ENCODE data around the gene NLN.
"Not testable (repeated sequence)": the region's sequence is repeated elsewhere in the genome, so short reads cannot be mapped to it uniquely, and the experiment has no call there.

Gene NLN

DNA sequence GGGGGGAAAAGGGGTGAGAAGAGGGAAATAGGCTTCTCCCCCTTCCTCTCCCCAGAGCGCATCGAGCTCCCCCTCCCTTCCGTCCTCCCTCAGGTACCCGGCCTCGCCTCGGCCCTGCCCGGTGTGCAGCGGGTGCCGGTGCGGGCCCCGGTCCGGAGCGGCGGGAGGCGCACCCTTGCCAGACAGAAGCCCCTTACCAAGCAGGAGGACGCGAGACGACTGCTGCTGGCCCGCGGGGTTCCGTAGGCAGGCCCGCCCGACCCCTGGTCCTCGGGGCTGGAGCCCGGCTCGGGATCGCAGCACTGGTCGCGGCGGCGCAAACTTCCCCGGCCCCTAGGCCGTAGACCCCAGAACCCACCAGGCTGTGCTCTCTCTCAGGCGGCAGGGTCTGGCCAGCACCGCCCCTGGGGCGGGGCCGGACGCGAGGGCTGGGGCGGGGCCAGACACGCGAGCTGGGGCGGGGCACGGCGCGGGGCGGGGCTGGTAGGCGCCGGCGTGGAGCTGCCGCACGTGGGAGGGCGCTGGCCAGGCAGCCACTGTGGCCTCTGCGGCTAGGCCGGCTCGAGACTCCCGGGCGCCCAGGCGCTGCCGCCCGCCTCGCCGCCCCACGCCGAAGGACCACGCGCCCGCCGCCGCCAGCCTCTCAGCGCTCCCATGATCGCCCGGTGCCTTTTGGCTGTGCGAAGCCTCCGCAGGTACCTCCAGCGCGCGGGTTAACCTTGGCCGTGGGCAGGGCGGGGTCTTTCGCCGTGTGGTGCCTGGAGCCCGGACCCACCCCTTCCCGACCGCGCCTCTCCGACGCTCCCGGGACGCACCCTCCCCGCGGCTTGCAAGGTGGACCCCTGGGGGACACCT, at the start of gene NLN, which contains the start of gene SGTB:
TSS of gene NLN (plus strand) at position 486 of the 855 bp plus-strand sequence. CDS start at position 655, 169 bp downstream.
TSS of gene SGTB (minus strand) at position 390 of the 855 bp plus-strand sequence. CDS start 1,302 bp downstream, outside the sequence.
- DNase-seq: peak; percentile 92

DNA sequence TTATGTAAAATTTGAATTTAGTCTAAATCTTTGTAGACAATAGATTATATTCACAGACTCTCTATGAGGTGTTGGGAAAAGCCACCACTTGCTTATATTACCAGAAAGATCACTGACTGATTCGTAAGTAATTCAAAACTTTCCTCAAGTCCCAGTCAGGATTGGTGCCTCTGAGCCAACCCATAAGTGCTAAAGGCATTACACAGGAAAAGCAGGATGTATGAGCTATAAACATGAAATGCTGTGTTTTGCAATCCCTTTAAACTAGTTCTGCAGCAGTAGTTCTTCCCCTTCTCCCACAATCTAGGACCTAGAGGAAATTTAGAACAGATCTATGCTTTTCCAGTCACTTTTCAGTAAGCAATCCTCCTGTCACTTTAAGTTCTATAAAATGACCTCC, 49.2 kb upstream of the NLN start:
- DNase-seq: no peak

DNA sequence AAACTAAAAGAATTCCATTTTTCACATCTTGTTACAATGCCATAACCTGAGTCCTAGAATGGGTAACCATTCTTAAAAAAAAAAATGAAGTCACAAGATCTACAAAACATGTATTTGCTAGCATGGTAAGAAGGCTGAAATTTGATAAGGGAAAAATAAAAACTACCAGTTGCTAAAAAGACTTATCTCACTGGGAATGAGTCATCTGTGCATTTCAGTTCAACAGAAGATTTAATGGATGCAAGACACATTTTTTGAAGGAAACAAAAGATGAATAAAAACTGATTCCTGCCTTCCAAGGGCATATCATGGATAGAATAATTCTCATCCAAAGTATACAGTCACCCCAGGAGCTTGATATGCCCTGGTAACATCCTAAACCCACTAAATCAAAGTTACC, 47.3 kb upstream of the NLN start:
- no peak for DNase-seq

DNA sequence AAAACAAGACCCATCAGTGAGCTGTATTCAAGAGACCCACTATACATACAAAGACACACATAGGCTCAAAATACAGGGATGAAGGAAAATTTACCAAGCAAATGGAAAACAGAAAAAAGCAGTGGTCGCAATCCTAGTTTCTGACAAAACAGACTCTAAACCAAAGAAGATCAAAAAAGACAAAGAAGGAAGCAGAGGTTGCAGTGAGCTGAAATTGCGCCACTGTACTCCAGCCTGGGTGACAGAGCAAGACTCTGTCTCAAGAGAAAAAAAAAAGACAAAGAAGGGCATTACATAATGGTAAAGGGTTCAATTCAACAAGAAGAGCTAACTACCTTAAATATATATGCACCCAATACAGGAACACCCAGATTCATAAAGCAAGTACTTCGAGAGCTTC, 45.9 kb upstream of the NLN start:
- DNase-seq: not testable (repeated sequence)

DNA sequence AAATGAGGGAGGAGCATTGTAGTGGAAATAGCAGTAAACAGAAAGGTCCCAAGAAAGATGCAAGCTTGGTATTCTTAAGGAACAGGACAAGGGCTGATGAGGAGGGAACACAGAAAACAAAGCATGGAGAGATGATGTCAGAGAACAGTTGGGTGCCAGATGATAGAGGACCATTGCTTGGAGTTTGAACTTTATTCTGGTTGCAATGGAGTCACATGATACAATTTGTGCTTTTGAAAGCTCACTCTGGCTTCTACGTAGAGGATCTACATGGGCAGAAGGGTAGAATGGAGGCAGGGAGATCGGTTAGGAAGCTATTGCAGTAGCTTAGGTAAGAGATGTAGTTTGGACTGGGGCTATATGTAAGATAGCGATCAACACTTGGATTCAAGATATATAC, 39.9 kb upstream of the NLN start:
- DNase-seq: no peak

DNA sequence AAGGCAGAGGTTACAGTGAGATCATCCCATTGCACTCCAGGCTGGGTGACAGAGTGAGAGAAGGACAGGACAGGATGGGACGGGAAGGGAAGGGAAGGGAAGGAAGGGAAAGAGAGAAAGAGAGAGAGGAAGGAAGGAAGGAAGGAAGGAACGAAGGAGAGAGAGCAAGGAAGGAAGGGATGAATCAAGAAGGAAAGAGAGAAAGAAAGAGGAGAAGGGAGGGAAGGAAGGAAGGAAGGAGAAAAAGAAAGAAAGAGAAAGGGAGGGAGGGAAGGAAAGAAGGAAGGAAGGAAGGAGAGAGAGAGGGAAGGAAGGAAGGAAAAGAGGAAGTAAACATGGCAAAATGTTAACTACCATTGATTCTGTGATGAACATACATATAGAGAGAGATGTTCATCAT, 28.9 kb upstream of the NLN start:
- no peak for DNase-seq

DNA sequence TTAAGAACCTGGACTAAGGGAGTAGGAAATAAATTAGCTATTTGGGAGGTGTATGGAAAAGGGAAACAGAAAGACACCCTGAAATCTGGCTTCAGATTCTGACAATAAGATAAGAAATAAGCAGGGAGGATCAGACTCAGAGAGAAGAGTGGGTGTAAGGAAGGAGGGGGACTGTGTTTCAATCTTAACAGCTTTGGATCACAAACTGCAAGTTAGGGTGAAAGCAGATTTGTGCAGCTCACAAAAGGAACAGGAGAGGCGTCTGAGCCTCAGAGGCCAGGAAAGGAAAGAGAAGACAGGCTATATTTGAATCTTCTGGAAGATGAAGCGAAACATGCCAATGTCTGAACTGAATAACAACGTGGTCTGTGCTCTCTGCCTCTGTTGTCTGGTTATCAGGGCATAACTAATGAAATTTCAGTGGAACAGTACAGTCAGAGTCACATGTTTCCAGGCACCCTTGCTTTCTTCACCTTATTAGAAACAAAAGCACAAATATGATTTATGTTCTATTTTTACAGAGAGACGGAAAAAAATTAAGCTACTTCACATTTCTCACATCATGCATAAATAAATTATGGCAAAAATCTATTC, 26.7 kb upstream of the NLN start:
- DNase-seq: no peak

DNA sequence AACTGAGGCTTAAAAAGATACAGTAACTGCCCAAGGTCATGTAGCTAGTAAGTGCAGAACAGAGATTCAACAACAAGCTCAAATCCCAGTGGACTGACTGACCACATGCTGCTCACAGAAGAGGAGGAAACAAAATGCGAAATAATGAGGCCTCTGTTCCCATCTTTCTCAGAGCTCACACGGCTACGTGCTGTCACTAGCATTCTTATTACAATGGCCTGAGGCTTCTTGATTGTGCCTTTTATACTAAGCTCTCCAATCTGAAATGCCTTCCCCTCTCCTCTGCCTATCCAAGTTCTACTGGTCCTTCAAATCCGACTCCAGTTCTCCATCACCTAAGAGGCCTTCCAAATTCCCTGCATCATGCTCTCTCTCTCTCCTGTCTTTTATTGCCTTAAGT, 26.1 kb upstream of the NLN start:
- DNase-seq: no peak

DNA sequence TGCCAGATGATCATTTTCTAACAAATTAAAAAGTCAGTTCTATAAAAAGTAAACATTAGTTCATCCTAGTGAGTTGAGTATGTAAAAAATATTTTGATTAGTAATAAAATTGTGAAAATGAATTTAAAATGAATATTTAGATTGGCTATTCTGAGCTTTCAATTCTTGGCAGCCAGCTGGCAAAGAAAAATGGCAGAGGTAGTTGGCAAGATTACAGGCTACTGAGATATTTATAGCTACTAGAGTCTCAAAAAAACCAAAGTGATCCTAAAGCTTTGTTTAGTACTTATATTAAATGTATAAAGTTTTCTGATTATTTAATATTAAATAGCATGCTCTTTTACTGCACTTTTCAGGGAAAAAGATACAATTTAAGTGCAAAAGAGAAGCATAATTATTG, 25.1 kb upstream of the NLN start:
- no peak for DNase-seq

DNA sequence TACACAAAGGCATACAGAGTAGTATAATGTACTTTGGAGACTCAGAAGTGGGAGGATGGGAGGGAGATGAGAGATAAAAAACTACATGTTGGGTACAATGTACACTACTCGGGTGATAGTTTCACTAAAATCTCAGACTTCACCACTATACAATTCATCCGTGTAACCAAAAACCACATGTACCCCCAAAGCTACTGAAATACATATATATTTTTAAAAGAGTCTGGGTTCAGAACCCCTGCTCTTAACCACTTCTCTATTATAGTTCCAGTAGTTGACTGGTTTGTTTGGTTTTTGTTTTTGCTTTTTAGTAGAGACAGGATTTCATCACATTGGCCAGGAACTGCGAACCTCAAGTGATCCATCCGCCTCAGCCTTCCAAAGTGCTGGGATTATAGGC, 22.7 kb upstream of the NLN start:
- no peak for DNase-seq

DNA sequence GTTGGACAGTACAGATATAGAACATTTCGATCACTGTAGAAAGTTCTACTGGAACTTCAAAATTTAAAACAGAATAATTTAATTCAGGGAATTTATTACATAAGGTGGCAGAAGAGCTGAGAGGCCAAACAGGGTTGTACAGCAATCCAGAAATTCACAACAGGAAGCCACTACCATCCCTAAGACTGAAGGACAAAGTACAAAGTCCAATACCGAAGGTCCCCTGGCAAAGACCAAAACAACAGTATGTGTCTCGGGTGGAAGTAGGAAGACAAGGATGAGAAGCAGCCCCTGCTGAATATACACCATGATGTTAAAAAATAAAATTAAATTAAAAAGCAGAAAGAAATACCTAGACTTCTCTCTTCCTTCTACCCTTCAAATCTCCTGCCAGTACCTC, 20.0 kb upstream of the NLN start:
- no peak for DNase-seq

DNA sequence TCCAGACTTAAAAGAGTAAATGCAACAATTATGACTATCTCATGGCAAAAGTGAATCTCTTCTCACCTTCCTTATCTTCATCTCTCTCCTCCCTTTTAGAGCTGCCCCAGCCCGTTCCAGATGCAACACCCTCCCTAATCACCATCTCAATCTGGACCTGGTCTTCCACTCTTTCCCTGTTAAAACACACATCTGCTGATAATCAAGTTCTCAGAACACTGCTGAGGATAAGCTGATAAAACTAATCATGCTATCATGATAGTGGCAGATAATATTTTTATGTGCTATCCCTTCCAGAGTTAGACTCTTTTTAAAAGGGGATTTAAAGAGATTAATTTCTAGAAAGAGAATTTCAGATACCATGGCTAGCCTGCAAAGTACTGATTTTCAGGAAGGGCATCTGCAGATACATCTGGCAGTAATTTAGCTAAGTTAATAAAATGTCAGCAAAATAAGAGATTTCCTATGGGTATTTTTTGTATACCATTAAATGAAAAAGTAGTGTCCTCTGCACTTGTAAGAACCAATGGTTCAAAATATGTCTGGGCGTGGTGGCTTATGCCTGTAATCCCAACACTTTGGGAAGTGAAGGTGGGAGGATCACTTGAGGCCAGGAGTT, 17.3 kb upstream of the NLN start:
- DNase-seq: no peak

DNA sequence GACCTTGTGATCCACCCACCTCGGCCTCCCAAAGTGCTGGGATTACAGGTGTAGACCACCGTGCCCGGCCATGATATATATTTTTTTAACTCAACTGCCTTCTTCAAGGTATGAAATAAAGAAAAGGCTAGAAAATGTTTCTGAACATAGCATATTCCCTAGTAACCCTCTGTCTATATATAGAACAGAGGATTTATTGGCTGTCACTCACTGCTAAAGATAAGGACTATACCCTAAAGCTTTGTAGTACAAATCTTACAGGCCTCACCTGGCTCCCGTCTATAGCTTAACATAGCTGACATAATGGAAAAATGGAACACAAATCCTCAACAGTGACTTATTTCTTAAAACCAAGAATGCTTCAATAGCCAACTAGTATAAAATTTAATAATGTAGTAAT, 14.3 kb upstream of the NLN start:
- DNase-seq: no peak

DNA sequence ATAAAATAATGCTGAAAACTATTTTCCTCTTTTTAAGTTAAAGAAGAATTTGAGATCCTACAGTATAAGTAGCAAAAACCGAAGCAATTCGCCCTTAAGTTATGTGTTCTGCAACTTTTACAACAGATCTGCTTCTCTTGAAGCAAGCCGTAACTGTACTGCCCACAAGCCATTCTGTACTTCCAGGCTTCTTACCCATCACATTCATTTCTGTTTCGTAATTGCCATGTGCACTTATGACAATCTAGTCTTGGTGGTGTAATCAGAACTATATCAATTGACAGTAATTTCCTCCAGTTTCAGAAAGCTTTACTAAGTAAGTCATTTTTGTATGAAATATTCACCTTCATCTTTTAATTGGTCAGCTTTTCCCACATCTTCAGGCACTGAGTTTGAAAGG, 13.9 kb upstream of the NLN start:
- no peak for DNase-seq

DNA sequence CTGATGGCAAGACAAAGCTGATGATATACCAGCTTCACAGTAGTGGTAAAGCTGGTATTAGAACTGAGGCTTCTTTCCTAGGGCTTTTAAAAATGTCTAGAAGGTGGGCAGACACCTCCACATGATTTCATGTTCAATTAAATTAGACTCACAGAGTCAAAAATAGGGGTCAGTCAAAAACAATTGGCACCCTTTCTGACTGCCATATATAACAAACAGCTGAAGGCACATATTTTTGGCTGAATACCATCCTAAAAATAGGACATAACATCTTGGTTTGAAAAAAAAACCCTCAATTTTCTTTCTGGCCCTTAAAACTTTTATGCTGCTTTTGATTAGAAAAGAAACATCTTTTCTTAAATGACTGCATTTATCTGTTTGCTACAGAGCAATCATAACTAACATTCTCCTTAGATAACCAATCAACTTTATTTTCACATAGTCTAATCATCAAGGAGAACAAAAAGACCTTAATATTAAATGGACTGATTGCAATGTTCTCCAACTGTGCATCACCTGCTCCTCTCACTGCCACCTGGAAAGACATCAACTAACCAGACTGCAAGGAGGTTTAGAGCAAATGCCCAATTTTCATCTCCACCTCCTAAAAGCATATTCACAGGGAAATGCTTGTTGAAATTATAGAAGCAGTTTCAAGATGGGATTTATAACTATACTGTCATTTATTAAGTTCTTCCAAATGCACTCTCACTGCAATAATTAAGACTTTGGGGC, 3.3 kb upstream of the NLN start:
- no peak for DNase-seq

DNA sequence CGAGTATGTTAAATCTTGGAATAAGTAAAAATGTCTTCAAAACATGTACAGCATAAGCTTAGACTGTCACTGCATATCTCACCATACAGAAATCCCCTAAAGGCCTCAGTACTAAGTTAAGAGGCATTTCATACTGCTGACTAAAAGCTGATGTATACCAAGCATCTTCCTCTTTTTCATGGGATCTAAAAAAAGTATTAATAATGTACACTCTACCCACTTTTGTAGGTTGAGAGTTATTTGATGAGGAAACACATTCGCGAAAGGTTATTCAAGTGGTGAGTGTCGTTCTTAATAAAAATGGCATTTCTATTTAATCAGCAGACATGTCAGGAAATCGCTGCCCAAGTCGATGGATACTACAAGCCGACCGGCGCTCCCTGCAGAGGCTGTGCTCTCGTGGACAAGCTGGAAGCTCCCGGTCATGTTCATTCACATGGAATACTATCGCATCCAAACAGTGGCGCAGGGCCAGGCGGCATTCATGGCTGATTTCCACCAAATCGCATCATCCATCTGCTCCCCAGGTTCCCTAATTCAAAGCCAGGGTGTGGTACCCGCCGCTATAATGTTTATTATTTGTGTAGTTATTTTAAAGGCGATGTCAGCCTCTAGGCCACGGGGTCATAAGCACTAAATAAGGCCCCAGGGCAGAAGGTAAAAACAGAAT, 820 bp upstream of the NLN start:
- DNase-seq: peak; percentile 60

DNA sequence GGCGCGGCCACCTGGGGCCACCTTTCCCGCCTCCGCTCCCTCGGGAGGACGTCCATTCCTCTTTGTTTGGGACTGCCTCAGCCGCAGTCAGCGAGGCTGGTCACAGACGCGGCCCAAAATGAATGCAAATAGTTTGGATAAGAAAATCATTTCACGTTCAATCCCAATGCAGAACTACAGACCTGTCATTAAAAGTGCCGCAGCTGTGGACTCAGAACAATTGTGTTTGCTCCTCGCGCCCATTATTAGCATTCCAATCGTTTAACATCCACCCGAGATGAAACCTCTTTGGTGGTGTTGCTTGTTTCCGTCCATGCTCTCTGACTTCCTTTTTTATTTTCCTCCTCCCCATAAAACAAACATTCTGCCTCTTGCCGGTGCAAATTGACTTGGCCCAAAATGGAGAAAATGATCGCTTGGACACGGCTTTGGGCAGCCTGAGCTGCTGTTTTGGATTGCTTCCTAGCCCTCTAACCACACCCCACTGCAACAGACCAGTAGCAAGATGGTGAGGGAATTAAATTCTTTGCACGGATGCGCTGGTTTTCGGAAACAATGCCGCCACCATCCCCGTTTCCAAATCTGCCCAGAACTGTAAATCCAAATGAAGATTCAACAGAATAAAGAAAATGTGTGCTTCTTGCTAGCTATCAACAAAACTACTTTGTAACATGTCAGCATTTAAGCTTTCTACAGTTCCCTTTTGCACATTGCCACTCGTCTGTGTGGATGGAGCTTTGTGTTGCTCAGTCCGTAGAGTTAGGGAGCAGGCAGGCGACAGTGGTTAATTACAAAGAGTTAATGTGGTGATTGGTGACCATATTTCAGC, 784 bp downstream of the NLN start:
- no peak for DNase-seq

DNA sequence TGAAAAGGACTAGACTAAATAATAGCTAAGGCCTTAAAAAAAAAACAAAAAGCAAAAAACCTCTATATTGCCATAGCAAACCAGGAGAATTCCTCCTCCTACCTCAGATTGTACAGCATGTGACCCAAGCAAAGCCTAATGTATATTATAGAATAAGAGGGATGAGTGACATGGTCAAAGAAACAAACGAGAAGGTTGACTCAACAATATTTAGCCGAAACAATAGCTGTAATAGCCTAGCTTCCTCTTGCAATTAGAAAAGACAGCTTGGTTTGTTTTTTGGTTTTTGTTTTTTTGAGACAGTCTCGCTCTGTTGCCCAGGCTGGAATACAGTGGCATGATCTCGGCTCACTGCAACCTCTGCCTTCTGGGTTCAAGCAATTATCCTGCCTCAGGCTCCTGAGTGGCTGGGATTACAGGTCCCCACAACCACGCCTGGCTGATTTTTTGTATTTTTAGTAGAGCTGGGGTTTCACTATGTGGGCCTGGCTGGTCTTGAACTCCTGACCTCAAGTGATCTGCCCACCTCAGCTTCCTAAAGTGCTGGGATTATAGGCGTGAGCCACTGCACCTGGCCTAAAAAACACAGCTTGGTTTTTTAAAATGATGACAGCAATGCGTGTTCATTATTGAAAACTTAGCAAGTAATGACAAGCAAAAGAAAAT, 5.6 kb downstream of the NLN start:
- no peak for DNase-seq

DNA sequence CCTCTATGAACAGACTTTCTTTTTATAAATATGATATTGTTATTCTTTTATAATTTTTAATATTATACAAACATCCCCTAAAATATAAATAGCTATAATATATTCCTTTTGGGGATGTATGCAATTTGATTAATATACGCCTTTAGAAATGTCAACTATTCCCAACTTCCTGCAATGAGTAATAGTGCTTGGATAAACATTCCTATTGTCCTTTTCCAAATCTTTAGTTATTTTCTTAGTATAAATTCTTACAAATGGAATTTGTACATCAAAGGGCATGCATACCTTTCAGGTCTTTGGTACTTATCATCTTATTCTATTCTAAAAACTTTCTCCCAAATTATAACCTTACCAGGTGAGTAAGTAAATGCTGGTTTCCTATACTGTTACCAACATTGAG, 6.2 kb downstream of the NLN start:
- no peak for DNase-seq

DNA sequence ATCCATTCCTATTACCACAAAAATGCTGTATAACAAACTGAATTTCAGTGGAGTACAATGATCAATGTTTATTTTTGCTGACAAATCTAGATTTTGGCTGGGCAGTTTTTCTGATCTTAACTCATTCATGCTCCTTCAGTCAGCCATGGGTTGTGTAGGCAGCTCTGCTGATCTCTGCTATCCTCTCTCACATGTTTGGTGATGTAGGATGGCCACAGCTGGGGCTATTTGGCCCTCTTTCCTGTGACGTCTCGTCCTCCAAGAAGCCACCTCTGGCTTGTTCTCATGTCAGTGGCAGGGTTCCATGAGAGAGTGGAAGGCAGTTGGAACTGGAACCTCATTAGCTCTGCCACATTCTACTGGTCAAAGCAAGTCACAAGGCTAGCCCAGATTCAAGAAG, 8.9 kb downstream of the NLN start:
- DNase-seq: no peak

DNA sequence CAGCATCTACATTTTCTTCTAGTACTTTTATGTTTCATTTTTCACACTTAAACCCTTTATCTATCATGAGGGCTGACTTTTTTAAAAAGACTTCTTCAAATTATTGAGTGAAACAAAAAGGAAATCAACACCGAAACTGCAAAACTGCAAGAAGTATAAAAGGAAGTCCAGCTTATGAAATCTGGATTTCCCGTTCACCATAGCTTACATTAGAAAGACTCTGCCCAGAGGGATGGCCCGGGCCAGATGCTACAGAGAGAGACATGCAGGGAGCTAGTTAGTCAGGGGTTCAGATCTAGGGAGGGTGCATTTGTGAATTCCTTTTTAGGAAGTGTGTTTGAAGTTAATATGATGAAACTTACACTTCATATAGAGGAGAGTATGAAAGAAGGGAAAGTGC, 10.0 kb downstream of the NLN start:
- DNase-seq: not testable (repeated sequence)
